Right lobe of liver (tissue), 4 donors: Measurements from ENCODE around the gene ALDH2.

Experiments
- CTCF ChIP-seq, 4 donors: fragments of 200-600 bp in 3 of 4; fragments of 450-650 bp in 1 of 4; IDR thresholded peaks; one replicate each; pipeline versions ENCODE4 v1.5.1 to v1.8.0; 2016 to 2022; ENCODE audit warnings: antibody characterized with exemption in 4 of 4, mild to moderate bottlenecking in 2 of 4
- POLR2A ChIP-seq: fragments of 450-650 bp; IDR thresholded peaks from one replicate; pipeline ENCODE4 v1.6.1; 2017; ENCODE audit warnings: antibody characterized with exemption, mild to moderate bottlenecking
- donor health status: DM: no; HTN: no; CAD: no.
- donor health status: DM: no; HTN: no; CAD: no.
- donor health status: DM: no; HTN: yes; CAD: no.

GRCh38 chr12:111745211-111745610 is 21.5 kb upstream of the ALDH2 start:
- TF ChIP-seq CTCF (IDR thresholded peaks at IDR 0.05) (no peak), POLR2A (no peak)
